H1 (cell line): ENCODE measurements around the gene MRPL43. TPM values are rescaled to one million over a fixed set of nuclear protein-coding genes. Genes with fewer than 3 reads are reported as not detected.

Experiments used
- CTCF ChIA-PET: fragments of 300-600 bp; sonication (Branson Sonifier 250); formaldehyde crosslinking; loops from one replicate; lab custom pipeline; 2021; ENCODE audit not compliant: partially characterized antibody; lab: Charles Lee
- POLR2A ChIA-PET: fragments of 300-600 bp; sonication (Branson Sonifier 250); formaldehyde crosslinking; loops from one replicate; lab custom pipeline; 2021; ENCODE audit warnings: inconsistent platforms; ENCODE audit not compliant: partially characterized antibody; lab: Charles Lee
- DNase-seq, 2 experiments: peaks; one replicate each; pipeline versions ENCODE4 v3.0.0 to v3.0.0-alpha.2; 2010 to 2022; ENCODE audit warnings: low spot score in 2 of 2, low read depth in 1 of 2, mixed read lengths in 1 of 2
- FAIRE-seq: peaks from 2 replicates; lab custom pipeline; 2011; peaks lifted over from hg19 to GRCh38; lab: Jason Lieb, UNC
- H2AFZ ChIP-seq: 2 replicates; pipeline ENCODE4 v1.8.1; 2012; ENCODE audit warnings: low read length, inconsistent platforms
- H2AK5ac ChIP-seq: 2 replicates; pipeline ENCODE4 v1.6.1; 2013; ENCODE audit warnings: low read depth, low read length
- H2BK120ac ChIP-seq: replicated peaks from 2 replicates; pipeline ENCODE3; 2013; ENCODE audit warnings: low read depth, low read length, inconsistent platforms
- H2BK12ac ChIP-seq: 2 replicates; pipeline ENCODE4 v1.6.1; 2013; ENCODE audit warnings: low read depth, low read length
- H2BK15ac ChIP-seq: 2 replicates; pipeline ENCODE4 v1.6.1; 2013; ENCODE audit warnings: low read length
- H2BK20ac ChIP-seq: 2 replicates; pipeline ENCODE4 v1.6.1; 2013; ENCODE audit warnings: low read length
- H2BK5ac ChIP-seq: 2 replicates; pipeline ENCODE4 v1.6.1; 2013; ENCODE audit warnings: low read depth, low read length
- H3K14ac ChIP-seq: 2 replicates; pipeline ENCODE4 v1.6.1; 2013; ENCODE audit warnings: inconsistent platforms; ENCODE audit not compliant: insufficient read length
- H3K18ac ChIP-seq: 2 replicates; pipeline ENCODE4 v1.6.1; 2013; ENCODE audit warnings: low read length; ENCODE audit errors: extremely low read depth
- H3K23ac ChIP-seq: 2 replicates; pipeline ENCODE4 v1.6.1; 2013; ENCODE audit warnings: inconsistent platforms; ENCODE audit not compliant: insufficient read length
- H3K23me2 ChIP-seq: 2 replicates; pipeline ENCODE4 v1.6.1; 2013; ENCODE audit warnings: low read depth, low read length
- H3K27ac ChIP-seq: 2 replicates; pipeline ENCODE4 v1.6.1; 2011; ENCODE audit warnings: low read depth, low read length, inconsistent platforms
- H3K27me3 ChIP-seq, 4 experiments: replicated peaks in 1 of 4; 1 replicate in 1 of 4; 2 replicates in 3 of 4; pipeline versions ENCODE4 v1.6.1 to v1.8.1; 2011 to 2013; ENCODE audit warnings: low read length in 3 of 4, mild to moderate bottlenecking in 3 of 4, inconsistent platforms in 2 of 4, mixed read lengths in 2 of 4, moderate library complexity in 1 of 4; ENCODE audit not compliant: control insufficient read depth in 3 of 4, insufficient read depth in 3 of 4; ENCODE audit errors: extremely low read depth in 1 of 4
- H3K36me3 ChIP-seq, 4 experiments: 2 replicates each; pipeline versions ENCODE4 v1.6.1 to v1.8.1; 2011 to 2013; ENCODE audit warnings: mild to moderate bottlenecking in 4 of 4, low read length in 3 of 4, moderate library complexity in 2 of 4, control low read depth in 1 of 4, inconsistent platforms in 1 of 4; ENCODE audit not compliant: insufficient read depth in 4 of 4, control insufficient read depth in 2 of 4
- H3K4ac ChIP-seq: replicated peaks from 2 replicates; pipeline ENCODE3; 2013; ENCODE audit warnings: low read length, low read depth, mixed read lengths, inconsistent platforms; ENCODE audit not compliant: insufficient read length
- H3K4me1 ChIP-seq, 4 experiments: replicated peaks in 1 of 4; 1 replicate in 1 of 4; 2 replicates in 3 of 4; pipeline versions ENCODE4 v1.6.1 to v1.8.1; 2011 to 2013; ENCODE audit warnings: low read length in 3 of 4, inconsistent platforms in 2 of 4, mixed read lengths in 1 of 4; ENCODE audit not compliant: insufficient read depth in 4 of 4, control insufficient read depth in 3 of 4
- H3K4me2 ChIP-seq, 2 experiments: 2 replicates each; pipeline versions ENCODE4 v1.6.1 to v1.8.1; 2011 to 2013; ENCODE audit warnings: low read depth in 2 of 2, low read length in 2 of 2, control low read depth in 1 of 2, inconsistent platforms in 1 of 2, mild to moderate bottlenecking in 1 of 2; ENCODE audit not compliant: insufficient read depth in 1 of 2
- H3K4me3 ChIP-seq, 4 experiments: fragments of 200-600, 300-600 bp in 1 of 4; sonication (generic), shearing (Covaris generic), sonication (Bioruptor Twin) in 1 of 4; 2 replicates each; pipeline versions ENCODE4 v1.5.1 to v1.8.1; 2011 to 2016; ENCODE audit warnings: low read length in 4 of 4, low read depth in 3 of 4, control low read depth in 2 of 4, inconsistent platforms in 2 of 4, mild to moderate bottlenecking in 2 of 4, mixed read lengths in 1 of 4, moderate library complexity in 1 of 4; ENCODE audit not compliant: insufficient read depth in 2 of 4; ENCODE audit errors: extremely low read depth in 1 of 4
- H3K56ac ChIP-seq: replicated peaks from 2 replicates; pipeline ENCODE3; 2013; ENCODE audit warnings: low read depth, mild to moderate bottlenecking, mixed read lengths, low read length, inconsistent platforms; ENCODE audit not compliant: insufficient read length
- H3K79me1 ChIP-seq: 2 replicates; pipeline ENCODE4 v1.6.1; 2013; ENCODE audit warnings: low read depth, low read length, control low read depth
- H3K79me2 ChIP-seq, 2 experiments: 2 replicates each; pipeline versions ENCODE4 v1.6.1 to v1.8.1; 2012 to 2013; ENCODE audit warnings: low read length in 2 of 2, mild to moderate bottlenecking in 2 of 2, inconsistent platforms in 1 of 2; ENCODE audit not compliant: insufficient read depth in 2 of 2, control insufficient read depth in 1 of 2
- H3K9ac ChIP-seq, 4 experiments: replicated peaks in 1 of 4; 1 replicate in 1 of 4; 2 replicates in 3 of 4; pipeline versions ENCODE4 v1.6.1 to v1.8.1; 2011 to 2013; ENCODE audit warnings: low read depth in 3 of 4, low read length in 3 of 4, control low read depth in 2 of 4, mild to moderate bottlenecking in 2 of 4, moderate library complexity in 2 of 4, inconsistent platforms in 1 of 4; ENCODE audit errors: extremely low read depth in 1 of 4
- H3K9me3 ChIP-seq, 2 experiments: 2 replicates each; pipeline versions ENCODE4 v1.6.1 to v1.8.1; 2012 to 2013; ENCODE audit warnings: mild to moderate bottlenecking in 2 of 2, moderate library complexity in 2 of 2, control low read depth in 1 of 2, inconsistent platforms in 1 of 2, low read depth in 1 of 2, low read length in 1 of 2, mixed read lengths in 1 of 2; ENCODE audit not compliant: insufficient read depth in 2 of 2
- H4K20me1 ChIP-seq, 2 experiments: replicated peaks in 1 of 2; 2 replicates each; pipeline versions ENCODE3 to v1.8.1; 2011 to 2013; ENCODE audit warnings: inconsistent platforms in 2 of 2, low read length in 2 of 2, mild to moderate bottlenecking in 1 of 2; ENCODE audit not compliant: insufficient read depth in 2 of 2, control insufficient read depth in 1 of 2
- H4K5ac ChIP-seq: 2 replicates; pipeline ENCODE4 v1.6.1; 2013; ENCODE audit warnings: low read length, low read depth, mixed read lengths, inconsistent platforms; ENCODE audit not compliant: insufficient read length
- H4K8ac ChIP-seq: 2 replicates; pipeline ENCODE4 v1.8.0; 2013; ENCODE audit warnings: mild to moderate bottlenecking, moderate library complexity, low read length, inconsistent platforms; ENCODE audit not compliant: insufficient read depth; ENCODE audit errors: extremely low read depth
- H4K91ac ChIP-seq: replicated peaks from 2 replicates; pipeline ENCODE3; 2013; ENCODE audit warnings: low read length, mixed read lengths, inconsistent platforms; ENCODE audit not compliant: insufficient read length
- CBX5 ChIP-seq: fragments of 300-800, 300-1000 bp; sonication (generic); IDR thresholded peaks from 2 replicates; pipeline ENCODE4 v1.7.1; 2016; ENCODE audit warnings: antibody characterized with exemption, low read length, low read depth
- CHD1 ChIP-seq: IDR thresholded peaks from 2 replicates; pipeline ENCODE4 v1.6.1; 2012; ENCODE audit warnings: low read depth, low read length, improper control_type of control experiment
- GTF2F1 ChIP-seq: IDR thresholded peaks from 2 replicates; pipeline ENCODE4 v1.6.1; 2012; ENCODE audit warnings: low read depth, low read length, improper control_type of control experiment, borderline replicate concordance
- NANOG ChIP-seq: IDR thresholded peaks from 2 replicates; pipeline ENCODE4 v1.6.1; 2011; ENCODE audit warnings: low read length, low read depth, mild to moderate bottlenecking, inconsistent platforms; ENCODE audit not compliant: insufficient read depth, poor library complexity, severe bottlenecking
- POLR2A ChIP-seq, 2 experiments: IDR thresholded peaks; 1 replicate in 1 of 2; 2 replicates in 1 of 2; pipeline ENCODE4 v1.6.1; 2011; ENCODE audit warnings: low read depth in 2 of 2, low read length in 2 of 2, mild to moderate bottlenecking in 2 of 2; ENCODE audit errors: control extremely low read depth in 1 of 2
- POU5F1 ChIP-seq: IDR thresholded peaks from 2 replicates; pipeline ENCODE4 v1.6.1; 2011; ENCODE audit warnings: low read depth, mild to moderate bottlenecking, low read length, moderate library complexity
- RAD21 ChIP-seq, 2 experiments: IDR thresholded peaks in 1 of 2; conservative IDR thresholded peaks in 1 of 2; 2 replicates each; pipeline ENCODE4 v1.6.1; 2011; ENCODE audit warnings: low read depth in 2 of 2, low read length in 2 of 2, improper control_type of control experiment in 1 of 2, inconsistent platforms in 1 of 2, mild to moderate bottlenecking in 1 of 2, moderate library complexity in 1 of 2
- RXRA ChIP-seq: IDR thresholded peaks from 2 replicates; pipeline ENCODE4 v1.6.1; 2011; ENCODE audit warnings: low read depth, mild to moderate bottlenecking, low read length, moderate library complexity; ENCODE audit not compliant: insufficient read depth
- SP1 ChIP-seq: IDR thresholded peaks from 2 replicates; pipeline ENCODE4 v1.6.1; 2011; ENCODE audit warnings: low read depth, low read length
- SRF ChIP-seq: IDR thresholded peaks from 2 replicates; pipeline ENCODE4 v1.6.1; 2011; ENCODE audit warnings: mild to moderate bottlenecking, low read depth, low read length, moderate library complexity
- TBP ChIP-seq: IDR thresholded peaks from 2 replicates; pipeline ENCODE4 v1.6.1; 2011; ENCODE audit warnings: low read depth, low read length, improper control_type of control experiment
- TEAD4 ChIP-seq: IDR thresholded peaks from 2 replicates; pipeline ENCODE4 v1.6.1; 2012; ENCODE audit warnings: low read depth, low read length, inconsistent platforms, mixed read lengths
- WGBS, 2 experiments: shearing (Covaris generic) in 1 of 2; methylation state at CpG; one replicate each; pipeline versions ENCODE4 v1.1.6 to v1.1.7; 2013 to 2015; ENCODE audit warnings: low lambda C conversion rate in 2 of 2, mixed read lengths in 2 of 2, inconsistent platforms in 1 of 2, low coverage in 1 of 2, missing lambda C conversion rate in 1 of 2; ENCODE audit not compliant: insufficient replicate concordance in 2 of 2, insufficient coverage in 1 of 2, insufficient read length in 1 of 2; ENCODE audit errors: extremely low coverage in 1 of 2, missing lambda C conversion rate in 1 of 2; 5-methylcytosine and 5-hydroxymethylcytosine counted together
- polyA plus RNA-seq, 7 experiments: library from polyadenylated mRNA; depleted of rRNA in 3 of 7; stranded (reverse) in 5 of 7; unstranded in 2 of 7; fragments of >200 nt in 5 of 7; fragments of 200-250 nt in 2 of 7; gene quantifications; 1 replicate in 5 of 7; 2 replicates in 1 of 7; 4 replicates in 1 of 7; pipeline versions ENCODE4 v1.2.1 to v1.2.3, GENCODE V29; 2011 to 2013; ENCODE audit warnings: missing spikeins in 2 of 7, mixed read lengths in 2 of 7
- total RNA-seq: library from RNA; stranded (reverse); fragmentation: NEBNext Ultra II Directional; extraction: Animal tissue kit (Norgen Biotek cat#: 25700); gene quantifications from 2 replicates; pipeline ENCODE4 v1.2.1, GENCODE V29; 2021

MRPL43 gene
- total and polyA plus RNA-seq, 2 of the 8 experiments (the other 6 are each of a cell fraction or from before 2014, with no cell fraction given) = 74.1 to 149 TPM

DNA sequence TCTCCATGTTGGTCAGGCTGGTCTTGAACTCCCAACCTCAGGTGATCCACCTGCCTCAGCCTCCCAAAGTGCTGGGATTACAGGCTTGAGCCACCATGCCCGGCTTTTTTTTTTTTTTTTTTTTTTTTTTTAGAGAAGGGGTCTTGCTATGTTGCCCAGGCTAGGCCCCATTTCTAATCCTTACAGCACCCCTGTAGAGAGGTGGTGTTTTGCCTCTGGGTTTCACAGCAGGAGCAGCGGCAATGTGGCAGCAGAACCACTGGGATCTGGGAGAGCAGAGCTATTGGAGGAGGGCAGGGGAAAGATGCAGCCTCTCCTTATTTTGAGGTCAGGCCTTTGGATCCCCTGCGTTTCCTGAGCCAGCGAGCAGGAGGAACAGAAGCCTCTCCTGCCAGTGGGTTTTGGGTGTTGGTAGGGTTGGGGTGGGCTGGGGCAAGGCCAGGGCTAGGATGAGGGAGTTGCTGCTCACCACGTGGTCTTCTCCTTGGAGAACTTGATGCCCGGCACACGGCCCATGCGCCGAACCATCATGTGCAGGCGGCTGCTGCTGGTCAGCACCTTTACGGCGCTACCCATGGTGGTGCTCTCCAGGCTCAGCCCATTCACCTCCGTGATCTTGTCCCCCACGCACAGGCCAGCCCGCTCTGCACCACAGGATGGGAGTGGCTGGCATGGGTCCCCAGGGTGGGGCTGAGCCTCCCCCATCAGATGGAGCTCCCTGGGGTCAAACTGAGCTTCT, 35.8 kb upstream of the MRPL43 start:
- H3K4ac ChIP-seq = no peak overlapping the region
- peaks cover 0 to 1% of the 10 kb centered on the region in 2 experiments for H4K20me1 ChIP-seq
- H2BK120ac ChIP-seq = no peak overlapping the region
- no peak overlapping the region for H3K4me2 ChIP-seq
- no peak overlapping the region for H2AFZ ChIP-seq
- H3K23ac ChIP-seq = no peak overlapping the region
- no peaks in the 10 kb centered on the region for H3K36me3 ChIP-seq
- no peak overlapping the region for H3K56ac ChIP-seq
- H3K27me3 ChIP-seq = peaks cover 7 to 19% (median 14%) of the 10 kb centered on the region in 4 experiments
- no peaks in the 10 kb centered on the region for H3K79me2 ChIP-seq
- no peak overlapping the region for H2BK15ac ChIP-seq
- no peak overlapping the region for H3K9ac ChIP-seq
- no peak overlapping the region for H2AK5ac ChIP-seq
- H2BK20ac ChIP-seq = no peak overlapping the region
- H4K91ac ChIP-seq = no peak overlapping the region
- no peak for FAIRE-seq
- TF ChIP-seq RXRA = no peak
- no peak for TF ChIP-seq NANOG
- no peak for TF ChIP-seq RAD21 (IDR thresholded peaks at IDR 0.05 in 1 of 2, conservative IDR thresholded peaks at IDR 0.05 in 1 of 2; ENCODE audit: low read depth in 2 of 2, low read length in 2 of 2)
- TF ChIP-seq SP1 = no peak
- no peak for TF ChIP-seq CBX5
- no peak for TF ChIP-seq POLR2A (IDR thresholded peaks at IDR 0.05; ENCODE audit: control extremely low read depth in 1 of 2, low read depth in 2 of 2, low read length in 2 of 2)
- TF ChIP-seq POU5F1 = no peak
- no peak for TF ChIP-seq CHD1
- TF ChIP-seq TEAD4 = no peak
- TF ChIP-seq SRF = no peak
- no peak for TF ChIP-seq GTF2F1
- TF ChIP-seq TBP = no peak
- TF ChIP-seq, all 59 proteins: peak for 0
- Histone ChIP-seq H4K5ac (no peak overlapping the region), H3K23me2 (peaks cover 7% of the 10 kb centered on the region; the same call in 1 of the 2 replicates), H3K14ac (no peak overlapping the region), H4K8ac (no peak overlapping the region), H3K9me3 (no peaks in the 10 kb centered on the region), H3K79me1 (no peaks in the 10 kb centered on the region), H2BK5ac (no peak overlapping the region), H2BK12ac (no peak overlapping the region), H3K4me3 (no peak overlapping the region), H3K4me1 (peaks cover 0 to 6% (median 3%) of the 10 kb centered on the region in 4 experiments; a peak in 4 of 7 replicates), H3K18ac (no peak overlapping the region), H3K27ac (no peak overlapping the region)
- no peak for DNase-seq
- ChIA-PET POLR2A (interaction anchor here (1.1 kb wide), 1 partner anchor 9 kb away, joined by 4 read pairs; no protein-coding TSS in a partner anchor), CTCF (interaction anchor here (0.7 to 51.8 kb wide), 6 partner anchors 6 to 1223 kb away, joined by 3 to 2176 read pairs (median 84); partner anchors contain the start of gene KAZALD1)
- 93% methylated on average over 11 of the region's 15 CpGs; no CpG with 5 or more reads in 1 of the 2 experiments for WGBS, 2 experiments
